Heart right ventricle (tissue), 16 donors: ENCODE measurements around the gene ROR2. TPM values are rescaled to one million over a fixed set of nuclear protein-coding genes. Genes with fewer than 3 reads are reported as not detected.
"Not testable (repeated sequence)": the region's sequence is repeated elsewhere in the genome, so short reads cannot be mapped to it uniquely, and the experiment has no call there.

Experiments
- ATAC-seq, 8 donors: fragments of 200-7000 bp; cut with Tn5 transposase; one replicate each; pipeline ENCODE4 v1.9.1; 2020; ENCODE audit warnings: mild to moderate bottlenecking in 8 of 8, moderate library complexity in 8 of 8, moderate number of reproducible peaks in 1 of 8
- DNase-seq, 2 donors: peaks; one replicate each; pipeline ENCODE4 v3.0.0-alpha.2; 2020
- H3K27ac ChIP-seq, 10 donors: fragments of 200-600 bp; sonication (generic) in 2 of 10; one replicate each; pipeline versions ENCODE4 v1.5.0 to v1.8.0; 2020 to 2022; ENCODE audit warnings: mild to moderate bottlenecking in 3 of 10
- H3K27me3 ChIP-seq, 7 donors: fragments of 200-600 bp; one replicate each; pipeline ENCODE4 v1.8.0; 2021 to 2022; ENCODE audit warnings: mild to moderate bottlenecking in 2 of 7
- H3K36me3 ChIP-seq, 9 donors: fragments of 200-600 bp; sonication (generic) in 1 of 9; one replicate each; pipeline versions ENCODE4 v1.5.0 to v1.8.0; 2020 to 2022; ENCODE audit warnings: mild to moderate bottlenecking in 2 of 9
- H3K4me1 ChIP-seq, 9 donors: fragments of 200-600 bp; sonication (generic) in 1 of 9; one replicate each; pipeline versions ENCODE4 v1.5.0 to v1.8.0; 2020 to 2022; ENCODE audit warnings: mild to moderate bottlenecking in 4 of 9
- H3K4me3 ChIP-seq, 10 donors: fragments of 200-600 bp; sonication (generic) in 2 of 10; one replicate each; pipeline versions ENCODE4 v1.5.0 to v1.8.0; 2020 to 2022; ENCODE audit warnings: mild to moderate bottlenecking in 7 of 10, moderate library complexity in 2 of 10
- H3K9me3 ChIP-seq, 11 donors: fragments of 200-600 bp in 10 of 11; sonication (generic) in 2 of 11; one replicate each; pipeline versions ENCODE4 v1.5.0 to v1.8.0; 2013 to 2022; ENCODE audit warnings: mild to moderate bottlenecking in 2 of 11, control low read depth in 1 of 11, moderate library complexity in 1 of 11
- WGBS, 2 donors: extraction: QIAGEN DNeasy Blood & Tissue Kit; methylation state at CpG; one replicate each; pipeline ENCODE4 v1.1.7; 2013; ENCODE audit warnings: inconsistent platforms in 1 of 2; 5-methylcytosine and 5-hydroxymethylcytosine counted together
- intact Hi-C, 10 donors: fragments of 100-400 bp; cut with DNase I; formaldehyde crosslinking; loops; one replicate each; pipeline versions ENCODE4 v1.11.1 to v1.14.2; 2022
- polyA plus RNA-seq, 2 donors: library from polyadenylated mRNA; stranded (reverse); fragments of 200-250 nt; gene quantifications; one replicate each; pipeline ENCODE4 v1.2.3, GENCODE V29; 2013
- total RNA-seq, 10 donors: library from RNA; stranded (reverse); fragmentation: NEBNext Ultra II Directional in 3 of 10; extraction: Animal tissue kit (Norgen Biotek cat#: 25700) in 3 of 10; gene quantifications; one replicate each; pipeline versions ENCODE4 v1.2.1 to v1.2.4, GENCODE V29; 2021 to 2023
- TF ChIP-seq, protein P1 (sequence below), 9 donors: fragments of 200-600 bp; sonication (generic) in 2 of 9; IDR thresholded peaks; one replicate each; pipeline versions ENCODE4 v1.5.0 to v1.8.0; 2021 to 2022; ENCODE audit warnings: antibody characterized with exemption in 9 of 9, mild to moderate bottlenecking in 5 of 9, moderate library complexity in 1 of 9
- donor health status: Arrhythmogenic right ventricular cardiomyopathy.
- donor health status: ischemic (EF 13 %, LVEDD 7.1; RV severe dilation, severe dysfunction).
- donor health status: healthy with polysubstance abuse.
- donor health status: DM: no; HTN: yes; CAD: no.
- donor health status: DM: no; HTN: no; CAD: no.
- donor health status: ischemic (EF 25% LVEDD 6.9; RV normal size, moderate dysfunction).
- donor health status: ischemic (EF 25% LVEDD 5.7; RV mildly dilated, moderate dysfunction).
- donor health status: healthy.
- donor health status: DM: yes; HTN: yes; CAD: no.
- donor health status: Ischemic cardiomyopathy.
- donor health status: ischemic (EF 35%, LVEDD 5.7; RV mildly dilated, moderate dysfunction).
- donor health status: nonischemic (EF 11% LVEDD 7.7; RV severe dilation, severe dysfunction).
- donor health status: DM: yes; HTN: yes; CAD: no.
- donor health status: PGD.
- donor health status: ischemic (EF 29% LVEDD 5.4; RV normal size, mild dysfunction).
- donor health status: nonischemic (EF 23%, LVEDD 6.1; RV moderate dilation, normal function).

Gene ROR2
- total and polyA plus RNA-seq, 12 donors = 0.11 to 1.4 (median 0.47) TPM

DNA sequence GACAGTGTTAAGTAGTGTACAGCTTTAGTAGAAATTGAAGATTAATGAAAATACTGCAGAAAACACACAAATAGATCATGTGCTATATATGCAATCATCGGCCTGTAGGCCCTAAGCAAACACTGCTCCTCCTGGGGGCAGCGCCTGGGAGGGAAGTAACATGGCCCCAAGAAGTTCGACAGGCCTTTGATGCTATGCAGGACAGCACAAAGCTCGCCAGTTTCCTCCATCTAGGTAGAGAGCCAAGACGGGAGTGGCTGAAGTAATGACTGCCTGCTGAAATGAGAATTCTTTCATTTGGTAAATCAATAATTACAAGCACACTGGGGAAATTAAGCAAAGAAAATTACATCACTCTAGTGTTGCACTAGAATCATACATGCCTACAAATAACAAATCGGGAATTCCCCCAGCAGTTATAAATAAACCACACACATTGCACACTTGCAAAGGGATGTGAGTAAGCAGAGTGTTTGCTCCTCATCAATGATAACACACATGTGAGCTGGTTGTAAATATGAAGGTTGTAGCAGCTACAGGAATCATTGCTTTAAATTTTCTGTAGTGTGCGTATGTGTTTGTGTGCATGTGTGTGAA lies 306.4 kb downstream of the ROR2 start:
- H3K4me3 ChIP-seq = no peak overlapping the region
- H3K9me3 ChIP-seq = peaks cover 0 to 17% (median 0%) of the 10 kb centered on the region in 11 donors
- ATAC-seq (peak in 1 of 8 donors; percentile 30), DNase-seq (no peak)
- H3K4me1 ChIP-seq = peaks cover 0 to 3% (median 0%) of the 10 kb centered on the region in 9 donors
- intact Hi-C loops = loop anchor here in 1 of 10 donors (10.0 kb wide), 1 partner anchor 59 kb away; no protein-coding TSS in a partner anchor
- H3K27ac ChIP-seq = no peak overlapping the region
- H3K27me3 ChIP-seq = no peaks in the 10 kb centered on the region
- TF ChIP-seq, protein P1, sequence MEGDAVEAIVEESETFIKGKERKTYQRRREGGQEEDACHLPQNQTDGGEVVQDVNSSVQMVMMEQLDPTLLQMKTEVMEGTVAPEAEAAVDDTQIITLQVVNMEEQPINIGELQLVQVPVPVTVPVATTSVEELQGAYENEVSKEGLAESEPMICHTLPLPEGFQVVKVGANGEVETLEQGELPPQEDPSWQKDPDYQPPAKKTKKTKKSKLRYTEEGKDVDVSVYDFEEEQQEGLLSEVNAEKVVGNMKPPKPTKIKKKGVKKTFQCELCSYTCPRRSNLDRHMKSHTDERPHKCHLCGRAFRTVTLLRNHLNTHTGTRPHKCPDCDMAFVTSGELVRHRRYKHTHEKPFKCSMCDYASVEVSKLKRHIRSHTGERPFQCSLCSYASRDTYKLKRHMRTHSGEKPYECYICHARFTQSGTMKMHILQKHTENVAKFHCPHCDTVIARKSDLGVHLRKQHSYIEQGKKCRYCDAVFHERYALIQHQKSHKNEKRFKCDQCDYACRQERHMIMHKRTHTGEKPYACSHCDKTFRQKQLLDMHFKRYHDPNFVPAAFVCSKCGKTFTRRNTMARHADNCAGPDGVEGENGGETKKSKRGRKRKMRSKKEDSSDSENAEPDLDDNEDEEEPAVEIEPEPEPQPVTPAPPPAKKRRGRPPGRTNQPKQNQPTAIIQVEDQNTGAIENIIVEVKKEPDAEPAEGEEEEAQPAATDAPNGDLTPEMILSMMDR (IDR thresholded peaks at IDR 0.05) = no peak
- WGBS, 2 donors = 45 to 49% methylated on average over 7 of the region's 7 CpGs
- no peaks in the 10 kb centered on the region for H3K36me3 ChIP-seq

DNA sequence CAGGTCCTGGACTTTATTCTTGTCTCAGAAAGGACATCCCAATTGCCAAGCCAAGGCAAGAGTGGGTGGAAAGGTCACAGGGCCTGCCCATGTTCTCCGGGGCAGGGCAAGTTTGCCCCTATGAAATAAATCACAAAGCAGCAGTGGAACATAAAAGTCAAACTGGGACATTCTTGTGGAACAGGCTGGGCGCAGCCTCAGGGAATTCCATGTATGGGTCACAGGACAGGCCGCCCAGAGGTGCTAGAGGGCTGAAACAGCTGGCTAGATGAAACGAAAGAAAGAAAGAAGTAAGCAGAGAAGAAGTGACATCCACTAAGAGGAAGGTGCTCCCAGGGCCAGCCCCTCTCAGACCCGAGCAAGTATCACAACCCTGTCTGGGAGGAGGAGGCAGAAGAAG lies 307.3 kb downstream of the ROR2 start:
- no peak overlapping the region for H3K4me3 ChIP-seq
- peaks cover 0 to 17% (median 0%) of the 10 kb centered on the region in 11 donors for H3K9me3 ChIP-seq
- H3K4me1 ChIP-seq = peaks cover 0 to 3% (median 0%) of the 10 kb centered on the region in 9 donors
- no peaks in the 10 kb centered on the region for H3K36me3 ChIP-seq
- no peaks in the 10 kb centered on the region for H3K27me3 ChIP-seq
- 88 to 90% methylated on average over 5 of the region's 5 CpGs for WGBS, 2 donors
- no peak for DNase-seq
- ATAC-seq = no peak
- TF ChIP-seq, protein P1 (IDR thresholded peaks at IDR 0.05) = no peak
- no peak overlapping the region for H3K27ac ChIP-seq
- intact Hi-C loops = loop anchor here in 1 of 10 donors (10.0 kb wide), 1 partner anchor 58 kb away; no protein-coding TSS in a partner anchor

DNA sequence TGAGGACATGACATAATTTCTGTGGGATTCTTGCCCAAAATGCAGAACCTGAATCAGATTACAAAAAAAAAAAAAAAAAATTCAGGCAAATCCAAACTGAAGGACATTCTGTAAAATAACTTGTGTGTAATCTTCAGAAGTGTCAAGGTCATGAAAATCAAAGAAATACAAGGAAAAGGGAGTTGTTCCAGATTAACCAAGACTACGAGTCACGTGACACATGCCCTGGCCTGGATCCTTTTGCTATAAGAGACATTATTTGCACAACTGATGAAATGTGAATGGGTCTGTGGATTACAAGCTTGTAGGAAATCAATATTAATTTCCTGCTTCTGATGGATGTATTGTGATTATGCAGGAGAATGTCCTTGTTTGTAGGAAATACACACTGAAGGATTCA lies 309.6 kb downstream of the ROR2 start:
- TF ChIP-seq, protein P1 (IDR thresholded peaks at IDR 0.05) = no peak
- Histone ChIP-seq H3K9me3 (peaks cover 0 to 21% (median 0%) of the 10 kb centered on the region in 11 donors), H3K4me3 (no peak overlapping the region), H3K27ac (no peak overlapping the region), H3K36me3 (no peaks in the 10 kb centered on the region), H3K27me3 (no peaks in the 10 kb centered on the region), H3K4me1 (peaks cover 0 to 3% (median 0%) of the 10 kb centered on the region in 9 donors)
- intact Hi-C loops = loop anchor here in 1 of 10 donors (10.0 kb wide), 1 partner anchor 56 kb away; no protein-coding TSS in a partner anchor
- DNase-seq = no peak
- WGBS, 2 donors = 59 to 68% methylated on average over 2 of the region's 2 CpGs
- ATAC-seq = no peak

DNA sequence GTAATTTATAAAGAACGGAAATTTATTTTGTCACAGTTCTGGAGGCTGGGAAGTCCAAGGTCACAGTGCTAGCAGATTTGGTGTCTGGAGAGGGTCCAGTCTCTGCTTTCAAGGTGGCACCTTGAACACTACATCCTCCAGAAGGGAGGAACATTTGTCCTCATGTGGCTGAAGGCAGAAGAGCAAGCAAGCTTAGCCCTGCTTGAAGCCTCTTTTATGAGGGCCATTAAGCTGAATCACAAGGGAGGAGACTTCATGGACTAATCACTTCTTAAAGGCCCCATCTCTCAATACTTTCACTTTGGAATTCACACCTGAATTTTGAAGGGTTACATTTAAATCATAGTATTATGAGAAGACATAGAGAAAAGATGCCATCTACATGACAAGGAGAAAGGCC lies 311.0 kb downstream of the ROR2 start:
- ATAC-seq (no peak), DNase-seq (no peak)
- peaks cover 0 to 21% (median 0%) of the 10 kb centered on the region in 11 donors for H3K9me3 ChIP-seq
- no peak overlapping the region for H3K27ac ChIP-seq
- intact Hi-C loops = no loop called here
- H3K27me3 ChIP-seq = no peaks in the 10 kb centered on the region
- TF ChIP-seq, protein P1 (IDR thresholded peaks at IDR 0.05) = no peak
- peaks cover 0 to 3% (median 0%) of the 10 kb centered on the region in 9 donors for H3K4me1 ChIP-seq
- no peaks in the 10 kb centered on the region for H3K36me3 ChIP-seq
- H3K4me3 ChIP-seq = no peak overlapping the region
- 87 to 100% methylated on average over 1 of the region's 1 CpG for WGBS, 2 donors

DNA sequence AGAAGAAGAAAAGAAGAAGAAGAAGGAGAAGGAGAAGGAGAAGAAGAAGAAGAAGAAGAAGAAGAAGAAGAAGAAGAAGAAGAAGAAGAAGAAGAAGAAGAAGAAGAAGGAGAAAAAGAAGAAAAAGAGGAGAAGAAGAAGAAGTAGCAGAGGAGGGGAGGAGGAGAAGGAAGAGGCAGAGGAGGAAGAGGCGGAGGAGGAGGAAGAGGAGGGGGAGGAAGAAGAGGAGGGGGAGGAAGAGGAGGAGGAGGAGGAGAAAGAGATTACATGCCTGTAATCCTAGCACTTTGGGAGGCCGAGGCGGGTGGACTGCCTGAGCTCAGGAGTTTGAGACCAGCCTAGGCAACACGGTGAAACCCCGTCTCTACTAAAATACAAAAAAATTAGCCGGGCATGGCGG lies 315.2 kb downstream of the ROR2 start:
- H3K27me3 ChIP-seq, H3K27ac ChIP-seq, ATAC-seq, H3K9me3 ChIP-seq, intact Hi-C loops, H3K4me3 ChIP-seq, H3K36me3 ChIP-seq, DNase-seq, H3K4me1 ChIP-seq: not testable (repeated sequence)
- 75 to 81% methylated on average over 7 of the region's 7 CpGs for WGBS, 2 donors
